GM21447 (cell line): ENCODE measurements around the gene KLHL4.
"Not testable (repeated sequence)": the region's sequence is repeated elsewhere in the genome, so short reads cannot be mapped to it uniquely, and the experiment has no call there.

ENCODE experiments used
- ATAC-seq: cut with Tn5 transposase; IDR thresholded peaks from one replicate; pipeline ENCODE4 v1.9.1; 2021; ENCODE audit not compliant: unreplicated experiment

KLHL4 gene

GRCh38 chrX:87517571-87518141, at the start of gene KLHL4:
KLHL4 (plus strand) TSS chrX:87517802; CDS start chrX:87517894, 92 bp downstream.
- no peak for ATAC-seq

GRCh38 chrX:87468941-87469340, 48.7 kb upstream of the KLHL4 start:
- ATAC-seq: no peak

DNA sequence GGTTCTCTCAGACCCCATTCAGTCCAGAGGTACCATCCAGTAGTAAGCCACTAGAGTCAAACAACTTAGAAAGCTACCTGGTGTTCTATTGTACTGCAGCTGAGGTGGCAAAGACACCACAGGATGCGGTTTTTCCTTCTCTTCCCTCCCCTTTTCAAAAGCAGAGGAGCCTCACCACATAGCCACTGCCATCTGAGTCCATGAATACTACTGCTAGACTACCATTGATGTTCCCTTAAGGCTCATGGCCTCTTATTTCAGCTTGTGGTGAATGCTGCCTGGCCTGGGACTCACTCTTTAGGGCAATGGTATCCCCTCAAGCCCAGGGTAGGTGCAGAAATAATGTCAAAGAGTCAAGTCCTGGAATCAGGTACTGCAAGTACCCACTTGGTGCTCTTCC, 41.8 kb upstream of the KLHL4 start:
- ATAC-seq: no peak

DNA sequence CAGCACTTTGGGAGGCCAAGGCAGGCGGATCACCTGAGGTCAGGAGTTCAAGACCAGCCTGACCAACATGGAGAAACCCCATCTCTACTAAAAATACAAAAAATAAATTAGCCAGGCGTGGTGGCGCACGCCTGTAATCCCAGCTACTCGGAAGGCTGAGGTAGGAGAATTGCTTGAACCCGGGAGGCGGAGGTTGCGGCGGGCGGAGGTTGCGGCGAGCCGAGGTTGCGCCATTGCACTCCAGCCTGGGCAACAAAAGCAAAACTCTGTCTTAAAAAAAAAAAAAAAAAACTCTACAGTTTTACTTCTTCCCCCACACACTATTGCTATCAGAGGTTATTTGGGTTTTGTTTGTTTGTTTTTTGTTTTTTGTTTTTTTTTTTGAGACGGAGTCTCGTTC, 38.9 kb upstream of the KLHL4 start:
- not testable (repeated sequence) for ATAC-seq

DNA sequence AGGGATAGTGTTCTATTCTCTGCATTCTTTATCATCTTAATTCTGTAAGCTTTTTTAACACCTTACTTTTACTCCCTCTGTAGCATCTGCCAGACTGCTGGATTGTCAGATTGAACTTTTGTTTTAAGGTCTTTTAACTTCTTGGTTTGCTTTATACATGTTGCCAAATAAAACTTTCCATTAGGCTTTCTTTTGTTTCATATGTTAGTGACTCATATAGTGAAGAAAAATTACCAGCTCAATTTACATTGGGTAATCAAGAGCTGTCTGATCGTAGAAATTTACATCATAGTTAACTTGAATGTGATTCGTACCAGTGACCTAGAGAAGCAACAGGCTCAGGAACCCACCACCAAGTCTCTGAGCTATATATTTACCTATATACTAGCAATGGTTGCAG, 28.5 kb upstream of the KLHL4 start:
- ATAC-seq: no peak

- ATAC-seq: no peak
These were observed 1.8 kb upstream of the KLHL4 start for GRCh38 chrX:87515836-87516235.

DNA sequence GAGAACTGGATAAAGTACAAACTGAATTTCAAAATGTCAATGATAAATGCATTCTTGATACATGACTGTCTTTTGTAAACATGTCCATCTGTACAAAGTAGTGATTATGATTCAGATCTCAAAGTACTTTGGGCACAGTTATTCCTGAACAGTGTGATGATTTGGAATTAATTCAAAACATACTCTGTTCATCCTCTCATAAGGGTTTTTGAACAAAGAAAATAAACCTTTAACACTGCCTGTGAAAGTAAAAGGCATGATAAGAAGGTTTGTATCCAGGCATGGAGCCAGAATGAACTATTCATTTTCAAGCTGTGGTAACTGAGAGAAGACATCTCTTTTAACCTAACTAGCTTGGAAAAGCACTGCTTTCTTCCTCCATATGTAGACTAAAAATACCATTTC, 883 bp upstream of the KLHL4 start:
- ATAC-seq: no peak

- no peak for ATAC-seq
These were observed 902 bp downstream of the KLHL4 start for GRCh38 chrX:87518504-87518903.

GRCh38 chrX:87525771-87526229, 8.2 kb downstream of the KLHL4 start:
- ATAC-seq: no peak

GRCh38 chrX:87526281-87526680, 8.7 kb downstream of the KLHL4 start:
- no peak for ATAC-seq

- no peak for ATAC-seq
These were observed 10.9 kb downstream of the KLHL4 start for GRCh38 chrX:87528487-87528886.

- no peak for ATAC-seq
These were observed 54.4 kb downstream of the KLHL4 start for GRCh38 chrX:87571964-87572363.

- ATAC-seq: no peak
These were observed 55.3 kb downstream of the KLHL4 start for GRCh38 chrX:87572901-87573300.

DNA sequence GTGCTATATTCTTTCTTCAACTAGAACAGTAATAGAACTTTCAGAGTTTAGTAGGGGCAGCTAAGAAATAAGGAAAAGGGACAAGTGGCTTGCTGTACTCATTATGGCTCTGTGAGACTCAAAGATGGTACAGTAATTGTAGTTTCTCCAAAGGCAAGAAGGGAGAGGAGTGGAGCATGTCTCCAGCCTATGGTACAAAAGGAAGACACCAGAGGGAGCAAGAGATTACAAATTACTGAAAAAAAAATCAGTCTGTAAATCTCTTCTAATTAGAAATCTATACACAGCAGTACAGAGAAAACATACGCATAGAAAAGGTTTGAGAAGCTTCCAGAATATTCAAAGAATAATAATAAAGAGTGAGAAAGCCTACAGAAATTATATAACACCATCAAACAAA, 61.4 kb downstream of the KLHL4 start:
- no peak for ATAC-seq

DNA sequence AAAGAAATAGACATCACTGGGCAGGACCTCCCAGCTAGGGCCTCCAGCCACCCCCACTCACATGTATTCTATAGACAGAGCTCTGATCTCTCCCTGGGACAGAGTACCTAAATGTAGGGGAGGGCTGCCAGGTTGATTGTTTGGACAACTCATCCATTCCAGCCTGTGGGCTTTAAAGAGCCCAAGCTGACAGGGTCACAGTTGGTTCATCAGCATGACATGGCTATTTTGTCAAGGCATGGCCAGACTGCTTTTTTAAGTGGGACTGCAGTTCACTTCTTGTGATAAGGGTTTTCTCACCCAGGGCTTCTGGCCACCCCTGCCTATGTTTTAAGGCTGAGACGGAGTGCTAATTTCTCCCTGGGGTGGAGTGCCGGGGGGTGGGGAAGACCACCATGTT, 63.3 kb downstream of the KLHL4 start:
- no peak for ATAC-seq

GRCh38 chrX:87582453-87582852, 64.9 kb downstream of the KLHL4 start:
- no peak for ATAC-seq

DNA sequence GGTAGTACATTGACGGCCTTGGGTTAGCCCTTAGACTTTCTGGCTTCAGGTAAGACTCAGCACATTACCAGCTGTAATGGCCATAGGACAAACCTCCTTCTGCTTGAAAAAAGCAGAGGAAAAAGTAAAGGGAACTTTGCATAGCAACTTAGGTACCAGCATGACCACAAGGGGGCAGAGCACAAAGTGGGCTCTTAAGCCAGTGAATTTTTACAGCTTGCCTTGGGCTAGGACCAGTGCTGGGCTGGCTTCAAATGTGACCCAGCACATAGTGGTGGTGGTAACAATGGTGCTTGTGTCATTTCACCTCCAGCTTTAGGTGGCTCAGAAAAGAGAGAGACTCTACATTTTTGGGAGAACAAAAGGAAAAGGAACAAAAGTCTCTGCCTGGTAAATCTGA, 66.1 kb downstream of the KLHL4 start:
- no peak for ATAC-seq

- no peak for ATAC-seq
These were observed 98.8 kb downstream of the KLHL4 start for GRCh38 chrX:87616371-87616770.

DNA sequence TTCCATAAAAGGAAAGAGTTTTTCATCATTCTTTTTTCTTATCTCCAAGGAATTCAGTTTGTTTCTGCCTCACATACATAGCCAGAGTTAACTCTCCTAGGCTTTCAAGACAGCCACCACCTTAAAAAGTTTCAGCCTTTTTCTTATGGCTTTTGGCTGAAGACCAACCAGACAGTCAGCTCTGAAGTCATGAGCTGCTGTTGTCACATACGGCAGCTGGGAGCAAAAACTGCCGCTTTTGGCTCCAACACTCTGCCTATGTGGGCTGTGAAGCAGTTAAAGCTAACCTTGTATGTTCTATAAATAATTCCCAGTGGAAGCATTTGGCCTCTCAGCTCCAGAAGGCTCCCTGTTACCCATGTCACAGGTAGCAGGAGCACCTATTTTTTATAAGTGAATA, 104.1 kb downstream of the KLHL4 start:
- ATAC-seq: no peak

DNA sequence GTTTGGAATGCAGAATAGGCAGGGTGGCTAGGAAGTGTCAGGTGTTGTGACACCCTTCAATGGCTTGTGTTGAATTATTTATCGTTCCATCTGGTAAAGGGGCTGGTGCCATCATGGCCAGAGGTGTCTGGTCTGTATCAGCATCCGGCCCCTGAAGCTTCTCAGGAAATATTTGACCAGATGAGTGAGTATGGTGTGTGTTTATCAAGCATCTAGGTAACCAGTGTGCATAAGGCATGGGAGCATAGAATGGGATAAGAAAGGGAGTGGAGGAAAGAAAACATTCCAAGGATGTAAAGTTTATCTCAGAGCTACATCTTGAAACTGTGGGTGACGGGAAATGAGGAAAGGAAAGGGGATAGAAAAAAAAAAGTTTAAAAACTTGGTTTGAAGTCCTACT, 109.4 kb downstream of the KLHL4 start:
- no peak for ATAC-seq

- no peak for ATAC-seq
These were observed 116.8 kb downstream of the KLHL4 start for GRCh38 chrX:87634361-87634760.

- no peak for ATAC-seq
These were observed 118.9 kb downstream of the KLHL4 start for GRCh38 chrX:87636533-87636932.

GRCh38 chrX:87641439-87641838, 123.8 kb downstream of the KLHL4 start:
- ATAC-seq: not testable (repeated sequence)
